Caco-2 (cell line): ENCODE measurements around the gene ADO. TPM values are rescaled to one million over a fixed set of nuclear protein-coding genes. Genes with fewer than 3 reads are reported as not detected.

Experiments
- Bru-seq: library from RNA; stranded (reverse); fragments of 400-500 nt; gene quantifications from one replicate; lab custom pipeline; 2021; lab: Mats Ljungman, UMichigan
- BruChase-seq, 2 experiments: library from RNA; stranded (reverse); fragments of 400-500 nt; gene quantifications; one replicate each; lab custom pipeline; 2021; lab: Mats Ljungman, UMichigan
- BruUV-seq: library from RNA; stranded (reverse); fragments of 400-500 nt; replicated peaks from 2 replicates; lab custom pipeline; 2021; lab: Mats Ljungman, UMichigan
- CTCF ChIA-PET: fragments of 300-600 bp; sonication (Branson Sonifier 250); formaldehyde crosslinking; loops from one replicate; lab custom pipeline; 2022; ENCODE audit warnings: antibody characterized with exemption; lab: Charles Lee
- POLR2A ChIA-PET: fragments of 300-600 bp; sonication (Branson Sonifier 250); formaldehyde crosslinking; loops from one replicate; lab custom pipeline; 2022; ENCODE audit warnings: antibody characterized with exemption; lab: Charles Lee
- DNase-seq, 2 experiments: peaks; one replicate each; pipeline versions ENCODE4 v3.0.0 to v3.0.0-alpha.2; 2020 to 2022
- H3K27me3 ChIP-seq: replicated peaks from 2 replicates; pipeline ENCODE4 v1.6.0; 2011; ENCODE audit warnings: low read length; ENCODE audit not compliant: control insufficient read depth, insufficient read depth
- H3K36me3 ChIP-seq: 2 replicates; pipeline ENCODE4 v1.5.1; 2011; ENCODE audit warnings: low read length; ENCODE audit not compliant: control insufficient read depth, insufficient read depth
- H3K4me1 ChIP-seq: fragments of 250-450 bp; sonication (Bioruptor Pico); 2 replicates; pipeline ENCODE4 v1.5.1; 2020; ENCODE audit warnings: mild to moderate bottlenecking
- H3K4me3 ChIP-seq: 2 replicates; pipeline ENCODE4 v1.5.1; 2011; ENCODE audit warnings: low read depth, mild to moderate bottlenecking, control low read depth, low read length
- H3K9me3 ChIP-seq: fragments of 250-450 bp; sonication (Bioruptor Pico); 2 replicates; pipeline ENCODE4 v1.5.1; 2020; ENCODE audit warnings: mild to moderate bottlenecking, moderate library complexity
- H3K27ac Mint-ChIP-seq: one replicate; pipeline ENCODE4 v1.8.0; 2022; ENCODE audit warnings: mixed read lengths; ENCODE audit not compliant: unreplicated experiment
- H3K27me3 Mint-ChIP-seq: one replicate; pipeline ENCODE4 v1.8.0; 2022; ENCODE audit warnings: mixed read lengths; ENCODE audit not compliant: insufficient read depth, unreplicated experiment
- H3K36me3 Mint-ChIP-seq: one replicate; pipeline ENCODE4 v1.8.0; 2022; ENCODE audit warnings: mild to moderate bottlenecking, mixed read lengths; ENCODE audit not compliant: insufficient read depth, unreplicated experiment
- H3K4me1 Mint-ChIP-seq: one replicate; pipeline ENCODE4 v1.8.0; 2022; ENCODE audit warnings: low read depth, mixed read lengths; ENCODE audit not compliant: unreplicated experiment
- H3K4me3 Mint-ChIP-seq: one replicate; pipeline ENCODE4 v1.8.0; 2022; ENCODE audit warnings: mild to moderate bottlenecking, moderate library complexity, mixed read lengths; ENCODE audit not compliant: unreplicated experiment
- H3K9me3 Mint-ChIP-seq: one replicate; pipeline ENCODE4 v1.8.0; 2022; ENCODE audit warnings: mixed read lengths; ENCODE audit not compliant: unreplicated experiment
- intact Hi-C: fragments of 100-400 bp; cut with micrococcal nuclease; formaldehyde crosslinking; loops from one replicate; pipeline ENCODE4 v1.10.0; 2022; ENCODE audit not compliant: unreplicated experiment
- long read RNA-seq: library from polyadenylated mRNA; stranded (forward); transcript quantifications from one replicate; pipeline ENCODE4 v2.0.0, GENCODE V29; 2022
- total RNA-seq: library from RNA; stranded (reverse); gene quantifications from 2 replicates; pipeline ENCODE4 v1.2.3, GENCODE V29; 2022
- TF ChIP-seq, protein P1 (sequence below), 2 experiments: fragments of 200-600 bp in 1 of 2; IDR thresholded peaks; 1 replicate in 1 of 2; 2 replicates in 1 of 2; pipeline versions ENCODE4 v1.5.1 to v1.8.0; 2011 to 2022; ENCODE audit warnings: antibody characterized with exemption in 1 of 2, control low read depth in 1 of 2, inconsistent platforms in 1 of 2, low read depth in 1 of 2, low read length in 1 of 2, mild to moderate bottlenecking in 1 of 2, moderate library complexity in 1 of 2; ENCODE audit not compliant: insufficient read depth in 1 of 2, severe bottlenecking in 1 of 2, unreplicated experiment in 1 of 2

The ADO gene
- total RNA-seq (31.3 and 34.1 TPM in 2 replicates), Bru-seq, nascent RNA (percentile 94 among the genes with signal in this experiment), BruChase-seq, experiment 1, labeled RNA remaining after a 2-hour chase (percentile 99 among the genes with signal in this experiment), BruChase-seq, experiment 2, labeled RNA remaining after a 6-hour chase (percentile 89 among the genes with signal in this experiment)
- long read RNA-seq, transcript ADO-201 (1 exons, 3,627 nt): major isoform, 16 of 16 reads
- long read RNA-seq, partial matches to known transcripts: 0 of 16 reads
- long read RNA-seq, other reads (novel, unspliced or antisense): 0 of 16 reads

GRCh38 chr10:62804356-62805230 lies at the start of gene ADO:
ADO (plus strand) TSS chr10:62804720; CDS start chr10:62805060, 340 bp downstream.
- peak; percentile 88 to 93 for DNase-seq
- peak within 1 kb of the TSS; percentile 96 for H3K27ac Mint-ChIP-seq
- TF ChIP-seq, protein P1, sequence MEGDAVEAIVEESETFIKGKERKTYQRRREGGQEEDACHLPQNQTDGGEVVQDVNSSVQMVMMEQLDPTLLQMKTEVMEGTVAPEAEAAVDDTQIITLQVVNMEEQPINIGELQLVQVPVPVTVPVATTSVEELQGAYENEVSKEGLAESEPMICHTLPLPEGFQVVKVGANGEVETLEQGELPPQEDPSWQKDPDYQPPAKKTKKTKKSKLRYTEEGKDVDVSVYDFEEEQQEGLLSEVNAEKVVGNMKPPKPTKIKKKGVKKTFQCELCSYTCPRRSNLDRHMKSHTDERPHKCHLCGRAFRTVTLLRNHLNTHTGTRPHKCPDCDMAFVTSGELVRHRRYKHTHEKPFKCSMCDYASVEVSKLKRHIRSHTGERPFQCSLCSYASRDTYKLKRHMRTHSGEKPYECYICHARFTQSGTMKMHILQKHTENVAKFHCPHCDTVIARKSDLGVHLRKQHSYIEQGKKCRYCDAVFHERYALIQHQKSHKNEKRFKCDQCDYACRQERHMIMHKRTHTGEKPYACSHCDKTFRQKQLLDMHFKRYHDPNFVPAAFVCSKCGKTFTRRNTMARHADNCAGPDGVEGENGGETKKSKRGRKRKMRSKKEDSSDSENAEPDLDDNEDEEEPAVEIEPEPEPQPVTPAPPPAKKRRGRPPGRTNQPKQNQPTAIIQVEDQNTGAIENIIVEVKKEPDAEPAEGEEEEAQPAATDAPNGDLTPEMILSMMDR (IDR thresholded peaks at IDR 0.05; ENCODE audit: insufficient read depth in 1 of 2, low read depth in 1 of 2, low read length in 1 of 2, severe bottlenecking in 1 of 2, unreplicated experiment in 1 of 2): peak in 1 of 2 experiments; percentile 50
- H3K36me3 Mint-ChIP-seq: peaks cover 27% of the 10 kb centered on the region
- Histone ChIP-seq H3K27me3 (no peaks in the 10 kb centered on the region), H3K9me3 (no peaks in the 10 kb centered on the region), H3K36me3 (no peaks in the 10 kb centered on the region), H3K4me1 (peaks cover 22% of the 10 kb centered on the region), H3K4me3 (peak within 1 kb of the TSS; percentile 81)
- peaks cover 26% of the 10 kb centered on the region for H3K4me1 Mint-ChIP-seq
- CTCF ChIA-PET: interaction anchor here (0.9 to 1.5 kb wide), 4 partner anchors 11 to 362 kb away, joined by 4 to 11 read pairs (median 7); partner anchors contain the start of gene EGR2
- peak within 1 kb of the TSS; percentile 90 for H3K4me3 Mint-ChIP-seq
- no peaks in the 10 kb centered on the region for H3K9me3 Mint-ChIP-seq
- POLR2A ChIA-PET: interaction anchor here (0.5 to 3.3 kb wide), 4 partner anchors 12 to 352 kb away, joined by 3 to 26 read pairs (median 7); partner anchors contain the start of genes EGR2 and NRBF2
- intact Hi-C loops: loop anchor here (1.0 kb wide), 3 partner anchors 12 to 329 kb away; partner anchors contain the start of genes EGR2 and NRBF2
- no peaks in the 10 kb centered on the region for H3K27me3 Mint-ChIP-seq
- BruUV-seq: no TSS peak

DNA sequence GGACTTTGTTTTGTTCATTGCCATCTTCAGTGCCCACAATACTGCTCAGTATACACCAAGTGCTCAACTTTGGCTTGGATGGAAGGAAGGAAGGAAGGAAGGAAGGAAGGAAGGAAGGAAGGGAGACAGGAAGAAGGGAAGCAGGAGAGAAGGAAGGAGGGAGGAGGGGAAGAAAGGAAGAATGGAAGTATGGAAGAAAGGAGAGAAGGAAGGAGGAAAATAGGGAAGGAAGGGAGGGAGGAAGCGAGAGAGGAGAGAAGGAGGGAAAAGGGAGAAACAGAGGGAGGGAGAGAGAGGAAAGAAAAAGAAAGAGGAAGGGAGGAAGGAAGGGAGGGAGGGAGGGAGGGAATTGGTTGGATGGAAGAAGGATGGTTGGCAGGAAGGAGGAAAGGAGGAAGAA lies 49.6 kb upstream of the ADO start:
- Mint-ChIP-seq H3K4me3 (no peak overlapping the region), H3K27me3 (peaks cover 19% of the 10 kb centered on the region), H3K9me3 (no peaks in the 10 kb centered on the region), H3K27ac (no peak overlapping the region), H3K36me3 (no peaks in the 10 kb centered on the region), H3K4me1 (no peaks in the 10 kb centered on the region)
- CTCF ChIA-PET: no interaction called here
- intact Hi-C loops: no loop called here
- Histone ChIP-seq H3K9me3 (no peaks in the 10 kb centered on the region), H3K27me3 (no peaks in the 10 kb centered on the region; the same call in 1 of the 2 replicates), H3K4me1 (peaks cover under 1% of the 10 kb centered on the region; the same call in 1 of the 2 replicates), H3K36me3 (no peaks in the 10 kb centered on the region), H3K4me3 (no peak overlapping the region)
- no peak for DNase-seq
- no TSS peak for BruUV-seq
- POLR2A ChIA-PET: no interaction called here
- TF ChIP-seq, protein P1 (IDR thresholded peaks at IDR 0.05; ENCODE audit: insufficient read depth in 1 of 2, low read depth in 1 of 2, low read length in 1 of 2, severe bottlenecking in 1 of 2, unreplicated experiment in 1 of 2): no peak
